Smooth muscle cell of the coronary artery (primary cell): Measurements from ENCODE around the gene PPP4R1. TPM values are rescaled to one million over a fixed set of nuclear protein-coding genes. Genes with fewer than 3 reads are reported as not detected.

Experiments
- total RNA-seq: library from RNA; depleted of rRNA; stranded (reverse); fragments of >200 nt; gene quantifications from 2 replicates; pipeline ENCODE4 v1.2.3, GENCODE V29; 2014; ENCODE audit warnings: low replicate concordance

The PPP4R1 gene, protein sequence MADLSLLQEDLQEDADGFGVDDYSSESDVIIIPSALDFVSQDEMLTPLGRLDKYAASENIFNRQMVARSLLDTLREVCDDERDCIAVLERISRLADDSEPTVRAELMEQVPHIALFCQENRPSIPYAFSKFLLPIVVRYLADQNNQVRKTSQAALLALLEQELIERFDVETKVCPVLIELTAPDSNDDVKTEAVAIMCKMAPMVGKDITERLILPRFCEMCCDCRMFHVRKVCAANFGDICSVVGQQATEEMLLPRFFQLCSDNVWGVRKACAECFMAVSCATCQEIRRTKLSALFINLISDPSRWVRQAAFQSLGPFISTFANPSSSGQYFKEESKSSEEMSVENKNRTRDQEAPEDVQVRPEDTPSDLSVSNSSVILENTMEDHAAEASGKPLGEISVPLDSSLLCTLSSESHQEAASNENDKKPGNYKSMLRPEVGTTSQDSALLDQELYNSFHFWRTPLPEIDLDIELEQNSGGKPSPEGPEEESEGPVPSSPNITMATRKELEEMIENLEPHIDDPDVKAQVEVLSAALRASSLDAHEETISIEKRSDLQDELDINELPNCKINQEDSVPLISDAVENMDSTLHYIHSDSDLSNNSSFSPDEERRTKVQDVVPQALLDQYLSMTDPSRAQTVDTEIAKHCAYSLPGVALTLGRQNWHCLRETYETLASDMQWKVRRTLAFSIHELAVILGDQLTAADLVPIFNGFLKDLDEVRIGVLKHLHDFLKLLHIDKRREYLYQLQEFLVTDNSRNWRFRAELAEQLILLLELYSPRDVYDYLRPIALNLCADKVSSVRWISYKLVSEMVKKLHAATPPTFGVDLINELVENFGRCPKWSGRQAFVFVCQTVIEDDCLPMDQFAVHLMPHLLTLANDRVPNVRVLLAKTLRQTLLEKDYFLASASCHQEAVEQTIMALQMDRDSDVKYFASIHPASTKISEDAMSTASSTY
- 77.9 and 159 TPM in 2 replicates for total RNA-seq

DNA sequence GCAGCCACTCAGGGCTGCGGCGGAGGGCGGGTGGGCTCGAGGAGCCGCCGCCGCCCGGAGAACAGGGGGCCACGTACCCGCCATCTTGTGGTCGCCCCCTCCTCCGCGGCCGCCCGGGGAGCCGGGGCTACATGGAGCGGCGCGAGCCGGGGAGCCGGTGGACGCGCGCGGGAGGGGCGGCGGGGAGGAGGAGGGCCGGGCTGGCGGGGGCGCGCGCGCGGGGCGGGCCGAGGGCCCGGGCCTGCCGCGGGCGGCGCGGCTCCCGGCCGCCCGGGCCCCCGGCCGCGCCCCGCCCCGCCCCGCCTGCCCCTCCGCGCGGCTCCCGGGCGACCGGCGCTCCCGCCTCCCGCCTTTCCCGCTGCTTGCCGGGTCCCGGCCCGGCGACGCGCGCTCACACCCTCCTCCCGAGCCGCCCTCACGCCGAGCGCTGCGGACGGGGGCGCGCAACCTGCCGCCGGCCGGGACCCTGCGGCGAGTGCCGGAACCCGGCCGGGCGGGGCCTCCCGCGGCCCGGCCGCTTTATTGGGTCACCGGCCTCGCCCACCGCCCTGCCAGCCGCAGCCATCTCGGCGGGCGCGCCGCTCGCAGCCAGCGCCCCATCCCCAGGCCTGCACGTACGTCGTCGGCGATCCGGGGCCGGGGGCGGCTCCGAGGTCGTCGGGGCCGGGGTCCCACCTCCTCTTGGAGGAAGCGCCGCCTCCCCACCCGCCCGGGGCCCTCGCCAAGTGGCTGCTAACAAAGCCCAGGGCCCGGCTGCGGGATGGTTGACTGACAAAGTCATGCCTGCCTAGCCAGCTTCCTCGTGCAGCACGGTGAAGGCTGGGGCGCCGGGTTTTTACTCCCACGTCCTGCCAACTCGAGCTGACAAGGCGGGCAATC is at the start of gene PPP4R1:
PPP4R1 (minus strand) TSS at position 159 of the 879 bp plus-strand sequence; CDS start at position 84, 75 bp downstream.

Other genes with a start within 250 kb of the PPP4R1 start
- 42.1 and 60.5 TPM in 2 replicates for gene RALBP1, start 139.0 kb downstream of the PPP4R1 start, total RNA-seq
- 54.3 and 72.1 TPM in 2 replicates for gene RAB31, start 93.7 kb upstream of the PPP4R1 start, total RNA-seq